Activated gamma-delta T cell (primary cell): Measurements from ENCODE around the gene PLD3.
A peak's percentile ranks its signal among the peaks of the same experiment; 100 is the strongest.
"Not testable (repeated sequence)": the region's sequence is repeated elsewhere in the genome, so short reads cannot be mapped to it uniquely, and the experiment has no call there.

Source experiments
- DNase-seq: peaks from one replicate; lab custom pipeline; 2025; lab: John Stamatoyannopoulos, UW

PLD3 gene

DNA sequence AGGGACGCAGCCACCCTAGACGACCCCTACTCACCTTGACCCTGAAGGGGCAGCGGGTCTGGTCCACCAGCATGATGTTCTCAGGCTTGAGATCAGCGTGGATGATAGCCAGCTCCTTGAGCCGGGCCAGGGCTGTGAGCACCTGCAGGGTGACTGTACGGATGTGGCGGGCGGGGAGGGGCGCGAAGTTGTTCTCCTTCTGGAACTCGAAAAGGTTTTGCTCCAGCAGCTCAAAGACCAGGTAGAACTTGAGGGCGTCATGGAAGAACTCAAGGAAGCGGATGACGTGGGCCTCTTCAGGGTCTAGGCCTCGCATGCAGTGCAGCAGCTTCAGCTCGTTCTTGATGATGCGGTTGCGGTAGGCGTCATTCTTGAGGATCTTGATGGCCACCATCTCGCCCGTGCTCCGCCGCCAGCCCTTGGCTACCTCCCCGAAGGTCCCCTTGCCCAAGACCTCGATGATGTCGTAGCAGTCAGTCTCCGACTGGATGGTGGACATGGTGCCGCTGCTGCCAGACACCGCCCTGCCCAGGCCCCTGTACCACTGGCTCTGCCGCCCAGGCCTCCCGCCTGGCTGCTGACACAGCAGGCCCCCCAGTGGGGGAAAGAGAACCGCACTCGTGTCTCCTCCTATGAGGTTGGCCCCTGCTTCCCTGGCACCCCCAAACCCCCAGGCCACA is 41.0 kb downstream of the PLD3 start:
- no peak for DNase-seq

DNA sequence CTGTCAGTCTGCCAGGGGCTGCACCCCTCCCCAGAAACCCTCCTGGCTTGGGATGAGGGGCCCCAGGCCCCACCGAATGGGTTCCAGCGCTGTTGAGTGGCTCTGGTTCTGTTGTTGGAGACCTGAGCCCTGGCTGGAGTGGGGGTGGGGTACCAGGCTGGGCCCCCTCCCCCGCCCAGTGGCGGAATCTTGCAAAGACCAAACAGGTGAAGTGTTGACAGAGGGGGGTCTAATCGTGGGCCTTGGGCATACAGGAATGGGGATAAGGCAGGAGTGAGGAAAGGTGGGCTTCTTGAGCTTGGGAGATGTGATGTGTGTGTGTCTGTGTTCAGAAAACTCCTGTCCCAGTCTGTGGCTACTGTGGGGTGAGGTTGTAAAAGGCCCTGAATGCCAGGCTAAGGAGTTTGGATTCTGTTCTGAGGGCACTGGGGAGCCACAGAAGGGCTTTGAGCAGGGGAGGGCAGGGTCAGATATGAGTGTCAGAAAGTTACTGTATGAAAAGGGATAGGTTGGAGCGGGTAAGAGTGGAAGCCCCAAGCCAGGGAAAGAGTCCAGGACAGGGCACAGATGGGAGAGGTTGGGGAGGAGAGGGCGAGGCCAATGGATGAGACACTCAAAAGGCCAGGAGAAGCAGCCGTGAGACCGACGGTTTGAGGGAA is 41.7 kb downstream of the PLD3 start, which contains the start of gene HIPK4:
TSS of gene HIPK4 (minus strand) at position 98 of the 659 bp plus-strand sequence. CDS start 279 bp downstream, outside the sequence.
- DNase-seq: no peak

DNA sequence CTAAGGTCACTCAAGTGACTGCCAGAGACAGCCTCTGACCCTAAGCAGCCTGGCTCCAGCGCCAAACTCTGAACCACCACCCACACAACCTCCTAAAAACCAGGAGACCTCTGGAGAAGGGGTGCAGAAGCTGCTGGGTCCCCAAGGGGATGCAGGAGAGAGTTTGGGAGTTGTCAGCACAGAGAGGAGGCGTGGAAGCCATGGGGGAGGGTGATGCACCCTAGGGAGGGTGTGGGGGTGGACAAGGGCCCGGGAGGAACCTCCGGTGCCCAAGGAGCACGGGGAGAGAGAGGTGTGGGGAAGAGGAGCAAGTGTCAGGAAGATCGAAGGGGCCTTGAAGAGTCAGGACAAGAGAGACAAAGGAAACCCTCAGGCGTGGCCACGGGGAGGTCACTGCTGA is 43.6 kb downstream of the PLD3 start:
- no peak for DNase-seq

GRCh38 chr19:40392894-40393517 is 44.5 kb downstream of the PLD3 start:
- DNase-seq: no peak

- no peak for DNase-seq
Observed at GRCh38 chr19:40393894-40394815, 45.7 kb downstream of the PLD3 start.

- no peak for DNase-seq
Observed at GRCh38 chr19:40394816-40395210, 46.3 kb downstream of the PLD3 start.

GRCh38 chr19:40395956-40396355 is 47.5 kb downstream of the PLD3 start:
- DNase-seq: no peak

- DNase-seq: no peak
Observed at GRCh38 chr19:40396886-40397567, 48.5 kb downstream of the PLD3 start.

DNA sequence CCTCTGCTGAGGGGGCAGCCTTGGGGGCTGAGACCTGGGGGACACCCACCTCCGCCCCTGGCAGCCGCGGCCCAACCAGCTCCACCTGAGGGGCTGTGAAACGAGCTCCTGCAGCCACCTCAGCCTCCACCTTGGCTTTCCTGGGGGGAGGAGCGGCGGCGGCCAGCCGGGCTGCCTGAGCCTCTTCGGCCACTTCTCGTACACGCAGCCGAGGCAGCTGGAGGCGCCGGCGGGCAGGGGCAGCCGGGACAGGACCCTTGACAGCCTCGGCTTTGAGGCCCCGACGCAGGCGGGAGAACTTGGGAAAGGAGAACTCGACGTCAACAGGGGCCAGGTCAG is 49.0 kb downstream of the PLD3 start:
- no peak for DNase-seq

DNA sequence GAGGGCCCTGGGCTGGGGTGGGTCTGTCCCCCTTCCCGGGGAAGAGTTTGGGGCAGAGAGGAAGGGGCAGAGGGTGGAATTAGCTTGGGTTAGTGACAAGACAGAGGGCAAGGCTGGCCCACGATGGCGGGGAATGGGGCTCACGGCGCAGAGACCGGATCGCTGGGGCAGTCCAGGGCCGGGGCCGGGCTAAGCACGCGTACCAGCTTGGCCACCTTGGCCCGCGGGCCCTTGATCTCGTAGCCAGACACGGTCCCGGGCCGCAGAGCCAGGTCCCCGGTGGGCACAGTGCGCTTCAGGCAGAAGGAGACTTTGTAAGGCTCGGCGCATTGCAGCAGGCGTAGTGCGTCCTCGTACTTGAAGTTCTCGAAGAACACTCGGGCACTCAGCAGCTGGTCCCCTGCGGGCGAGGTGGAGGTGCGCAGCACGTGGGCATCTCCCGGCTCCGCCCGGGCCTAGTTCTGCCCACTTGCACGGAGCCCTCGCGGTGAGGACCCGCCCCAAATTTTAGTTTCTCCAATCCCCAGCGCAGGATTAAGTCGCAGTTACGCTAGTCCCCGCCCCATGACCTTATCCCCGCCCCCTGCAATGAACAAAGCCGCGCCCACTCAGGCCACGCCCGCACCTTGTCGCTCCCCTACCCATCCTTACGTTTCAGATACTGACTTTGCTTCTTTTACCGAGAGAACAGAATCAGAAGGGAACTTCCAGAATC is 50.1 kb downstream of the PLD3 start:
- DNase-seq: no peak

- no peak for DNase-seq
Observed at GRCh38 chr19:40400559-40400958, 52.1 kb downstream of the PLD3 start.

DNA sequence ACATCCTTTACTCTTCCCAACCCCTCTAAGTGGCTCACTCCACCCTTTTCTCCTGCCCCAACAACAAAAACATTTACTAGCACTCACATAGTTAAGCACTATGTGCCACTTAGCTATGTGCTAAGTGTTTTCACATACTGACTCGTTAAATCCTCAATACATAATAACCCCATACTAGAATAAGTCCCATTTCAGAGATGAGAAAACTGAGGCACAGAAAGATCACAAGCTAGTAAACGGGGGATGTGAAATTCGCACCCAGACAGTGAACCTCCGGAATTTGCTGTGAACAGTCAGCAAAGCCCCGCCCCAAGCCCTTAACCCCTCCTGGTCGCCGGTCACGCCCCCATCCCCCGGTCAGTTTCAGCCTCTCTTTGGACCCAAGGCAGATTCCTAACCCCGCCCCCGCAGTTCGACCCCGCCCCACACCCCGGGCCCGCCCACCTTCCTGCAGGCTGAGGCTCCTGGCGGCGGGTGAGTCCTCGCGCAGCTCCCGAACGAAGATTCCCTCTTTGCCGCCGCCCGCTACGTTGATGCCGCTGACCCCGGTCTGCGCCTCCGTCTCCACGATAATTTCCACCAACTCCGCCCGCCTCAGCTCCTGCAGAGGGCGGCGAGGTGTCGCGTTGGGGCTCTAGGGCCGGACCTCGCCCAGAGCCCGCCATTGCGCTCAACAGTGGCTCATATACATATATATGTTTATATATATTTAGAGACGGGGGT is 54.9 kb downstream of the PLD3 start:
- DNase-seq: peak; percentile 65

DNA sequence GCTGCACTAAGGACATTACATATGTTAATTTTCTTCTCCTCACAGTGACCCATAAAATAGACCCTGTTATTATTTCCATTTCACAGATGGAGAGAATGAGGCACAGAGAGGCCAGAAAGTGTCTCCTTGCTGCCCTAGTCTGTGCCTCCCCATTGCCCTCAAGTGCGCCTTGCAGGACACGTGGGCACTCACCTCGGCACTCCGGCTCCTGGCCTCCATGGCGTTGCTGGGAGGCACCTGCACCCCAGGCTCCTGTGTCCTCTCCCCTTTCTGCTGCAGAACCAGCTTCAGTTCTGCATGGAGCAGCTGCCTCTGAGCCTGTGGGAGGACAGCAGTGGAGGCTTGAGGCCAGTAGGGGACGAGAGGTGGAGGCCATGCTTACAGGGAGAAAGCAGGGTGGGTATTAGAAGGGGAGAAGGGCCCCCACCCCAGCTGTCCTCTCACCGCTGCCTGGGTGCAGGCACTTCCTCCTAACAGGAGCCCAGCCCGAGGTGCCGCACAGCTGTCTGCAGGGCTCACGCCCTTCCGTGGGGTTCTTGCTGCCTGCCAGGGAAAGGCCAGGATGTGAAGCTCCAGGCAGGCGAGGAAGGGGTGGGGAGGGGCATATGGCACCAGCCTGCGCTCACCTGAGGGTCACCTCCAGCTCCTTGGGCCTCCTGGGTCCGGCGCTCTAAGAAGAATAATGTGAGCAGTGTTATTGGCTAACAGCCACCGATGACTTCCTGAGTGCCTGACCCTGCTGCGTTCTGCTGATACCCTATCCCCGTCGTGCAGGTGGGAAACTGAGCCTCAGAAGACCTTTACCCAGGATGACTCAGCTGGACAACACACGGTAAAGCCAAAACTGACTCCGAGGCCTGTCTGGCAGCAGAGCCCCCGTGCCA is 59.5 kb downstream of the PLD3 start:
- DNase-seq: no peak

DNA sequence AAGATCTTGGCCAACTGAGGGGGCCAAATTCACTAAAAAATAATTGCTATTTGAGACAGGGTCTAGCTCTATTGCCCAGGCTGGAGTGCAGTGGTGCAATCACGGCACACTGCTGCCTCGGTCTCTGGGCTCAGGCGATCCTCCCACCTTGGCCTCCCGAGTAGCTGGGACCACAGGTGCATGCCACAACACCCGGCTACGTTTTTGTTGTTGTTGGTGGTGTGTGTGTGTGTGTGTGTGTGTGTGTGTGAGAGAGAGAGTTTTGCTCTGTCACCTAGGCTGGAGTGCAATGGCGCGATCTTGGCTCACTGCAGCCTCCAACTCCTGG is 60.1 kb downstream of the PLD3 start:
- not testable (repeated sequence) for DNase-seq

DNA sequence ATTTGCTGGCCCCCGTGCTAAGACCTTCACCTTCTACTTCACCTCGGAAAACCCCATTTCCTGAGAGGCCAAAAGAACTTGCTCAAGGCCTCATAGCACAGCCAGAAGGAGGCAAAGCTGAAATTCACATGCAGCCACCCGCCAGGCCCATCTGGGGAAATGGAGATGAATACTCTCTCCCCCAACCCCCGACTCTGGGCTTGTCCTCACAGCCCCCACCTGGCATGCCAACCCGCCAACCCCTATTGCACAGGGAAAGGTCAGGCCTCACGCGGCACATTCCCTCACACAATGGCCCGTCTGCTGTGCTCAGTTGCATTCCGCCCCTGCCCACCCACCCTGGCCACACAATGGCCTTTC is 61.5 kb downstream of the PLD3 start:
- no peak for DNase-seq

DNA sequence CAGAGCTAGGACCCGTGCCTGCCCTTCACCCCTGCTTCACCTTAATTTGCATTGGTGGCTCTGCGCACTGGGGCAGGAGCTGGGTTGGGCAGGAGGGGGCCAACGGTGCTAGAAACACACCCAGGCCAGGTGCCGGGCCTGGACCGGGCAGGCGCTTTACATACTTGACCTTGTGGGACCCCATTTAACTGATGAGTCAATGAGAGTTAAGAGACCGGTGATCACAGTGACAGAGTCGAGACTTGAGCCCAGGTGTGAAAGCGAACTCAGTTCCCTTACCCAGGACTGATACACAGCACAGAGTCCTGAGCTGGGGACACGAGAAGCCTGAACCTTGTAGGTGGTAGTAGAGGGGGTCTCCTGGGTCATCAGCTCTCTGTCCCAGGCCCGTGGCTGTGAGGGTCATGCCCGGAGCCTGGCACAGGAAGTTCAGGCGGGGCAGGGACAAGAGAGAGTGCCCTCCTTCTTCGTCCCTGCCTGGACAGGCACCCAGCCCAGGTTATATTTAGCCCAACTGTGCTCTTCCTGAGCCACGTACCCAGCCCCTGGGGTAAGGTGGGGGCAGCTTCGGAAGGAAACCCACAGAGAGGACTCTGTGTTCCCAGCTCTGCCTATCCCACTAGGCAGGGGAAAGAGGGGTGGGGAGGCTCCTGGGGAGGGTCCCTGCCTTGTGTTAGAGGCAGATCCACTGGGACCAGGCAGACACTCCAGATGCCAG is 62.8 kb downstream of the PLD3 start:
- DNase-seq: no peak

DNA sequence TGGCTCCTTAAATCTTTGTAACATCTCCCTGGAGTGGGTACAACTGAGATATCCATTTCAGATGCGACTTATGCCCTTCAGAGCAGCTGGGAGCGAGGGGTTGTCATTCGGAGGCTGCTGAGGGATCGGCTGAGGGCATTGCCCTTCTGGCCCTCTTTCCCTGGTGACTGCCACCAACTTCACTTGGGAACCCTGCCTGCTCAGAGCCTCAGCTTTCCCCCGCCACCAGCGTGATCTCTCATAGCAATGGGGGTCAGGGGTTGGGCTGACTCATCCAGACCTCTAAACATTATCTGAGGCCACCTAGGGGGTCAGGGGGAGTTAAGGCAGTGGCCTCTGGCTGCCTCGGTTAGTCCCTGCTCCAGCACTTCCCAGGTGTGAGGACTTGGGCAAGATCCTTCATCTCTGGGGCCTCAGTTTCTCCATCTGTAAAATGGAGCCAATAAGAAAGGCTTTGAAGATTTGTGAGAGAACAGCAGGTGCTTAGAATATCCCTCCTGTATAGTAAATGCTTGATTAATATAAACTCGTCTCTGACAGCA is 63.5 kb downstream of the PLD3 start:
- no peak for DNase-seq

DNA sequence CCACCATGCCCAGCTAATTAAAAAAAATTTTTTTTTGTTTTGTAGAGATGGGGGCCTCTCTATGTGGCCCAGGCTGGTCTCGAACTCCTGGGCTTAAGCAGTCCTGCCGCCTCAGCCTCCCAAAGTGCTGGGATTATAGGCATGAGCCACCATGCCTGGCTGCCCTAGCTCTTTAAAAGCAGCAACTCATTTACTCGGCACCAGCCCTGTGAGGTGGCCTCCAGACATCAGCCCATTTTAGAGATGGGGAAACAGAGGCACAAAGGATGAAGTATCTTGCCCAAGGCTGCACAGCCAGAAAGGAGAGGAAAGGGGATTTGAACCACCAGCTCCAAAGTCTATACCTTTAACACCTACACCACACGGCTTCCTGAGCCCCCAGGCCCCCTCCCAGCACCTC is 64.4 kb downstream of the PLD3 start:
- no peak for DNase-seq
